ACC112 (cell line): Measurements from ENCODE around the gene NDUFA6.
"Not testable (repeated sequence)": the region's sequence is repeated elsewhere in the genome, so short reads cannot be mapped to it uniquely, and the experiment has no call there.

Experiments
- H2AFZ ChIP-seq: fragments of 200-600 bp; sonication (generic); one replicate; pipeline ENCODE4 v1.6.0; 2017; ENCODE audit warnings: antibody characterized with exemption, low read length; ENCODE audit not compliant: unreplicated experiment
- H3K27ac ChIP-seq: fragments of 200-600 bp; sonication (generic); 2 replicates; pipeline ENCODE4 v1.5.1; 2014; ENCODE audit warnings: low read depth, mild to moderate bottlenecking, antibody characterized with exemption, low read length, moderate library complexity
- H3K27me3 ChIP-seq: fragments of 200-600 bp; sonication (generic); 2 replicates; pipeline ENCODE4 v1.6.1; 2014; ENCODE audit warnings: mild to moderate bottlenecking, antibody characterized with exemption, low read length, moderate library complexity, mixed read lengths; ENCODE audit not compliant: insufficient read depth
- H3K36me3 ChIP-seq: fragments of 200-600 bp; sonication (generic); 2 replicates; pipeline ENCODE4 v1.6.1; 2016; ENCODE audit warnings: mild to moderate bottlenecking, antibody characterized with exemption, low read length, moderate library complexity, mixed read lengths; ENCODE audit not compliant: insufficient read depth
- H3K4me1 ChIP-seq: fragments of 200-600 bp; sonication (generic); one replicate; pipeline ENCODE4 v1.6.1; 2016; ENCODE audit warnings: low read length, mixed read lengths; ENCODE audit not compliant: insufficient read depth, unreplicated experiment, control insufficient read depth
- H3K4me3 ChIP-seq: fragments of 200-600 bp; sonication (generic); 2 replicates; pipeline ENCODE4 v1.5.1; 2014; ENCODE audit warnings: mild to moderate bottlenecking, low read depth, low read length
- H3K79me2 ChIP-seq: fragments of 200-600 bp; sonication (generic); one replicate; pipeline ENCODE4 v1.6.0; 2016; ENCODE audit warnings: low read length; ENCODE audit not compliant: control insufficient read depth, unreplicated experiment, insufficient read depth

Gene NDUFA6

GRCh38 chr22:42130182-42130581 is 39.6 kb upstream of the NDUFA6 start:
- not testable (repeated sequence) for H3K79me2 ChIP-seq, H2AFZ ChIP-seq, H3K27ac ChIP-seq, H3K4me3 ChIP-seq, H3K36me3 ChIP-seq, H3K27me3 ChIP-seq, H3K4me1 ChIP-seq

- H3K79me2 ChIP-seq, H2AFZ ChIP-seq, H3K36me3 ChIP-seq, H3K27me3 ChIP-seq, H3K4me1 ChIP-seq, H3K4me3 ChIP-seq, H3K27ac ChIP-seq: not testable (repeated sequence)
Measured at GRCh38 chr22:42128776-42129694, 38.5 kb upstream of the NDUFA6 start.

- H2AFZ ChIP-seq, H3K27ac ChIP-seq, H3K27me3 ChIP-seq, H3K4me3 ChIP-seq, H3K4me1 ChIP-seq, H3K79me2 ChIP-seq, H3K36me3 ChIP-seq: not testable (repeated sequence)
Measured at GRCh38 chr22:42128007-42128406, 37.4 kb upstream of the NDUFA6 start.

GRCh38 chr22:42127606-42128005 is 37.0 kb upstream of the NDUFA6 start:
- Histone ChIP-seq H3K79me2 (no peaks in the 10 kb centered on the region), H2AFZ (no peak overlapping the region), H3K4me1 (no peaks in the 10 kb centered on the region), H3K27me3 (no peaks in the 10 kb centered on the region), H3K27ac (no peak overlapping the region), H3K4me3 (no peak overlapping the region), H3K36me3 (no peaks in the 10 kb centered on the region)

- not testable (repeated sequence) for H3K27me3 ChIP-seq, H3K27ac ChIP-seq, H3K4me3 ChIP-seq, H3K4me1 ChIP-seq, H3K79me2 ChIP-seq, H3K36me3 ChIP-seq, H2AFZ ChIP-seq
Measured at GRCh38 chr22:42123529-42123928, 33.0 kb upstream of the NDUFA6 start.

GRCh38 chr22:42120231-42121021 is 29.9 kb upstream of the NDUFA6 start:
- not testable (repeated sequence) for H3K4me1 ChIP-seq, H3K79me2 ChIP-seq, H3K4me3 ChIP-seq, H3K36me3 ChIP-seq, H2AFZ ChIP-seq, H3K27me3 ChIP-seq, H3K27ac ChIP-seq

GRCh38 chr22:42116848-42117424 is 26.4 kb upstream of the NDUFA6 start:
- no peaks in the 10 kb centered on the region for H3K27me3 ChIP-seq
- H3K79me2 ChIP-seq: no peaks in the 10 kb centered on the region
- no peaks in the 10 kb centered on the region for H3K36me3 ChIP-seq
- H2AFZ ChIP-seq: no peak overlapping the region
- H3K4me3 ChIP-seq: no peak overlapping the region
- no peaks in the 10 kb centered on the region for H3K4me1 ChIP-seq
- no peak overlapping the region for H3K27ac ChIP-seq

GRCh38 chr22:42115420-42115830 is 24.9 kb upstream of the NDUFA6 start:
- not testable (repeated sequence) for H3K4me3 ChIP-seq, H3K36me3 ChIP-seq

GRCh38 chr22:42114721-42115120 is 24.1 kb upstream of the NDUFA6 start:
- Histone ChIP-seq H3K36me3 (no peaks in the 10 kb centered on the region), H3K4me1 (no peaks in the 10 kb centered on the region), H3K27ac (no peak overlapping the region), H3K4me3 (no peak overlapping the region), H2AFZ (no peak overlapping the region), H3K27me3 (no peaks in the 10 kb centered on the region), H3K79me2 (no peaks in the 10 kb centered on the region)

More at GRCh38 chr22:42115420-42115830, 24.9 kb upstream of the NDUFA6 start:
- not testable (repeated sequence) for H2AFZ ChIP-seq, H3K4me1 ChIP-seq, H3K79me2 ChIP-seq, H3K27me3 ChIP-seq, H3K27ac ChIP-seq

- not testable (repeated sequence) for H3K36me3 ChIP-seq, H3K27ac ChIP-seq, H3K27me3 ChIP-seq, H3K4me1 ChIP-seq, H2AFZ ChIP-seq, H3K4me3 ChIP-seq, H3K79me2 ChIP-seq
Measured at GRCh38 chr22:42112793-42113192, 22.2 kb upstream of the NDUFA6 start.
